GM19238 (cell line): ENCODE results near the gene ABCA10.
"Not testable (repeated sequence)": the region's sequence is repeated elsewhere in the genome, so short reads cannot be mapped to it uniquely, and the experiment has no call there.

ENCODE experiments used
- DNase-seq: peaks from one replicate; pipeline ENCODE4 v3.0.0; 2011; ENCODE audit warnings: low spot score; ENCODE audit not compliant: insufficient read length

The ABCA10 gene

GRCh38 chr17:69170377-69170776 is 58.2 kb downstream of the ABCA10 start:
- DNase-seq, result no peak

DNA sequence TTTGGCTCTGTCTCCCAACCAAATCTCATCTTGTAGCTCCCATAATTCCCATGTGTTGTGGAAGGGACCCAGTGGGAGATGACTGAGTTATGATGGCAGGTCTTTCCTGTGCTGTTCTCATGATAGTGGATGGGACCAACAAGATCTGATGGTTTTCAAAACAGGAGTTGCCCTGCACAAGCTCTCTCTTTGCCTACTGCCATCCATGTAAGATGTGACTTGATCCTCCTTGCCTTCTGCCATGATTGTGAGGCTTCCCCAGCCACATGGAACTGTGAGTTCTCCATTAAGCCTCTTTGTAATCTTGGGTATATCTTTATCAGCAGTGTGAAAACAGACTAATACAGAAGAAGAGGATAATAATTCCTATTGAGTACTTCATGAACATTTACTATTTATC is 60.0 kb downstream of the ABCA10 start:
- DNase-seq, result not testable (repeated sequence)

DNA sequence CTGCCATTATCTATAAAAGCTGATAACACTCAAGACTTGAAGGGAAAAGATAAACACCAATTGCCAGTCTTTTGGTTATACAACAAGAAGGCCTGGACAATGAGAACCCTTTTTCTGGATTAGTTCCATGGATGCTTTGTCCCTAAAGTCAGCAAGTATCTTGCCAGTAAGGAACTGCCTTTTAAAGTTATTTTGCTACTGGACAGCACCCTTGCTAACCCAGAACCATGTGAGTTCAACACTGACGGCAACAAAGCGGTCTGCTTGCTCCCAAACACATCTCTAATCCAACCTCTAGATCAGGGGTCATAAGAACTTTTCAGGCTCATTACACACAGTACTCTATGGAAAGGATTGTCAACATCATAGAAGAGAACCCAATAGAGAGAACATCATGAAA is 61.7 kb downstream of the ABCA10 start:
- DNase-seq, result no peak

- DNase-seq, result no peak
Observed at GRCh38 chr17:69164206-69164605, 64.4 kb downstream of the ABCA10 start.

DNA sequence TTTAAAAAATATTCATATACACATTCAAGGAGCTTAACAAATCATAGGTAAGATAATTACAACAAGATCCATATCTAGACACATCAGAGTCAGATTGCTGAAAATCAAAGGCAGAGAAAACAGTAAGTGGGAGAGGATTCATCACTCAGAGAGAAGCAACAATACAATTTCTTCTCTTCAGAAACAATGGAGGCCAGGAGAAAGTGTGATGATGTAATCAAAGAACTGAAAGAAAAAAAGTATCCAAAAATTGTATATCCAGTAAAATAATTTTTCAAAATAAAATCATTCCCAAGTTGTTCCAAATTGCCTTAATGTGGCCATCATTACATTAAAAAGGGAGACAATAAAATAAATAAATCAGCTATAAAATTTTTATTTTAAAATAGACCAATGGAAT is 69.2 kb downstream of the ABCA10 start:
- DNase-seq, result no peak

GRCh38 chr17:69154267-69154666 is 74.4 kb downstream of the ABCA10 start:
- DNase-seq, result no peak

DNA sequence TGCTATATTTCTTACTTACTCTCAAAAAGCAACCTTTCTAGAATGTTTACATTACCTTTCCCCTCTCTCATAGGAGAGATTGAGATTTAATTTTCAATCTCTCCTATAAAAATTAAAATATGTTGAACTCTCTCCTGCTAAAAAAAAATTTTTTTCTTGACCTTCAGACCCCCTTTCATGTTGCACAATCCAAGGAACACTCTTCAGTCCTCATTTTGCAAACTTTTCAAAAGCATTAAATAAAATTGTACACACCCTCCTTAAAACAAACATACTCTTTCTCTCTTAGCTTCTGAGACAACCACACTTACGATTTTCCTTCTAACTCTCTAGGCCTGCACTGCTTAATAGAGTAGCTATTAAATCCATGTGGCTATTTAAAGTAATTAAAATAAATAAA is 78.3 kb downstream of the ABCA10 start:
- DNase-seq, result no peak

DNA sequence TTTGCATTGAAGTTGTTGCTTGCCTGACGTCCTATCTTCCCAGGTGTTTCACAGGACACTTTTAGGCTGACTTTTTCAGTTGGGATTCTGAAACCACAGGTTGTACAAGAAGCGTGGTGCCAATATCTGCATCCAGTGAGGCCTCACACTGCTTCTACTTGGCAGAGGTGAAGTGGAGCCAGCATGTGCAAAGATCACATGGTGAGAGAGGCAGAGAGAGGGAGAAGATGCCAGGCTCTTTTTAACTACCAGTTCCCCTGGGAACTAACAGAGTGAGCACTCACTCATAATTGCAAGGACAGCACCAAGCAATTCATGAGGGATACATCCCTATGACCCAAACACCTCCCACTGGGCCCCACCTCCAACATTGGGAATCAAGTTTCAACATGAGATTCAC is 81.2 kb downstream of the ABCA10 start:
- no peak for DNase-seq

DNA sequence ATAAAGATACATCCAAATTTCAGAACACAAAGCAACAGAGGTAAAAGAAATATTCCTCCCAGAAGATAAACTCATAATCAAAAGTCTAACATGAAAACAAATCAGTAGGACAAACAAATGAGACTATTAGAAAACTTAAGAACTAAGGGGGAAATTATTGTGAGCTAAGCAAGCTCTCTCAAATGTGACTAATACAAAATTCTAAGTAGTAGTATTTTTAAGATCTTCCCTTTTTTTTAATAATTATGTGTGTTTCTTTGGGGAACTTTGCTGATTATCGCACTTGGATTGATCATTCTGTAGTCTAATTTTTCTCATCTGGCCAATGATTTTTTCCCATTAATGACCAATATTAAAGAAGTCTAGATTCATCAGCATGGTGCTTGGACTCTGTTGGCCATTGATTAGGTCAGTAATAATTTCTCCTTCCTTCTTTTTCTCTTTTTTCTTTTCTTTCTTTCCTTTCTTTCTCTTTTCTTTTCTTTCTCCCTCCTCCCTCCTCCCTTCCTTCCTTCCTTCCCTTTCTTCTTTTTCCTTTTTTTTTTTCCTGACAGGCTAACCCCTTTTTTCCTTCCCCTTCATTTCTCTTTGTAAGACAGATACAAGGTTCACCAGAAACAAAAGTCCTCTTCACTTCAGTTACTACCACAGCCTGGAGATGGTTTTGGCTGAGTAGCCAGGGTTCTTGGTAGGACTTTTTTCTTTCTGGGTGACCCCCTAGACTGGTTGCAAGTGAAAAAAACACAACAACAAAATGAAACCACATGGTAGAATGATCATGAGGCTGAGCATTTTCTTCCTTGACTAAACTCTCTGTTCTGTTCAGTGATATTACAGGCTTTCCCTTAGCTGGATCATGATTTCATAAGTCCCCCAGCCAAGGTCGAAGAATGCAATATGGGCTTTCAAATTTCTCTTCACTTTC is 84.0 kb downstream of the ABCA10 start:
- no peak for DNase-seq

GRCh38 chr17:69143683-69144231 is 84.9 kb downstream of the ABCA10 start:
- DNase-seq, result no peak

DNA sequence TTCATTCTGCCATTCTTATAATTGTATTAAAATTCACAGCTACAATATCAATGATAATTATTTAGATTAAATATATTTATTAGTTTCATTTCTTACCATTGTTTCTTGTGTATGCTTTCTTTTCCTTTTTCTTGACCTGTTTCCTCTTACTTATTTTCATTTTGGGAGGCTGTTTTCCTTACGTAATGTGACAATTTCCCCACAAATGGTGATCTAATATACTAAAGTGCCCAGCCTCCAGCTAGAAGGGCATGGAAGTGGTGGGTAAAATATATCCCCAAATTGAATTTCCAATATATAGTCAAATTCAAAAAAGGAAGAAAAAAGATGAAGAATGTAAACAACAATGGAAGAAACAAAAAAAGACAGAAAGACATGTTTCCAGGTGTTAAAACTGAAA is 85.5 kb downstream of the ABCA10 start:
- no peak for DNase-seq

DNA sequence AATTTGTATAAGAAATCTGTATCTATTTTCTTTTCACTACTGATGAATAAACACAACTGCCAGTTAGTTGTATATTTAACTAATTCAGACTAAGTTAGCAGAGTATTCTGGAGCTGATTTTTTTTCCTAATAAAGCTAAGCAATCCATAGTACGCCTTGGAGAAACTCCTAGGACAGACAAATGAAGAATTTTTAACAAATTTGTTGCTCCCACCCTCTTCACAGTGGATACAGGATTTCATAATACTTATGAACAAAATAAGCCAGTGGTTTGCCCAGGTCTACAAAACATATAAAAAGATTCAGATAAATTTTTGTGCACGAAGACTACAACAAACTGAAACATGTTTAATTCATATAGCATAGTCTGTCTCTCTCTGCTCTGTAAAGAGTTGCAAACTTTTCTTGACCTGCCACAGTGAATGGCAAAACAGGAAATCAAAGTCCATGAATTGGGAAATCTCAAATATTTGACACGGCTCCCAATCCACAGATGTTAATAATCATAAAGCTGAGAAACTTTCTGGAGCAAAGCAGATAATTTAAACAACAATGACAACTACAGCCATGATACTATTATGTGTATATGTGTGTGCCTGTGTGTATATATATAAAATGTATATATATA is 86.3 kb downstream of the ABCA10 start:
- DNase-seq, result no peak

GRCh38 chr17:69141431-69142174 is 87.0 kb downstream of the ABCA10 start, which contains the start of gene ABCA6:
ABCA6 (minus strand) TSS chr17:69141895; CDS start chr17:69140703, 1,192 bp downstream.
- no peak for DNase-seq

GRCh38 chr17:69134112-69134511 is 94.5 kb downstream of the ABCA10 start:
- no peak for DNase-seq

DNA sequence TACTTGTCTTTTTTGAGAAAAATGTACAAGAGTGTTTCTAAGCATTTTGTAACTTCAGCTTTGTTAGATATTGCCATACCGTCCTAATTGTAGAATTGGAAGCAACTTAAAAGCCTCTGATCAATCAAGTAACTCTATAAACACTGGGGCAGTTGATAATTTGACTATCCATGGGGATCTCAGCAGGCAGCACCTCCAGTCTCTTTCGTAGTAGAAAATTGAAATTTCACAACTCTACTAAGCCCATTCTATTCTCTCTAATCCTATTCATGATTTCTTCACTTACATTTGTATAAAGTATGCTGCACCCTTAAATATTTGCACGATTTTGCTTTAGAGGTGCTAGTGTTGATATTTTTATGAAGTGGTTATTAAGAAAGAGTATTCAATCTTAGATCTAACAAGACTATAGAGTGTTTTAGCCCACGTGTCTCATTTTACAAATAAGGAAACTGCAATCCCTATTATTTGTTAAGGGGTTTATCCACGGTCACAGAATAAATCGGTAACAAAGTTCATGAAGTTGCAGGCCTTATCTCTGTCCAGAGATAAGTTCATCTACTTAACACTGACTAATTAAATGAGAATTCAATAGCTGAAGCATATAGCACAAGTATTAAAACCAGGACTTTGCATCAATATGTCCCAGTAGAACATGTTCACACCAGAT is 97.9 kb downstream of the ABCA10 start:
- DNase-seq, result no peak

- no peak for DNase-seq
Observed at GRCh38 chr17:69123626-69124025, 105.0 kb downstream of the ABCA10 start.

DNA sequence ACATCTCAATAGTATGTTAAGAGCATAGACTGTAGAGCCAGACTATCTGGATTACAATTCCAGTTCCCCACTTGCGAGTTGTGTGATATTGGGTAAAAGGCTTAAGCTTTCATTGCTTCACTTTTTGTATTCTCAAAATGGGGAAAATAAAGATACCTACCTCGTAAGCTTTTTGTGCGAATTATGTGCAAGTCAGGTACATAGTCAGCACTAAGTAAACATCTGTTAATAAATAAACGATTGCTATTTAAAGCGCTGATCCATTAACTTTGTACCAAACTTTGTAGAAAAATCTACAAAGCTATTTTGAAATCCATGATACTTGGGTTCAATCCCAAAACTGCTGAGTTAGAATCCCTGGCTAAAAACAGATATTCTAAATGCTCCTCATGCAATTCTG is 106.6 kb downstream of the ABCA10 start:
- DNase-seq, result no peak

GRCh38 chr17:69117855-69118784 is 110.5 kb downstream of the ABCA10 start:
- no peak for DNase-seq

DNA sequence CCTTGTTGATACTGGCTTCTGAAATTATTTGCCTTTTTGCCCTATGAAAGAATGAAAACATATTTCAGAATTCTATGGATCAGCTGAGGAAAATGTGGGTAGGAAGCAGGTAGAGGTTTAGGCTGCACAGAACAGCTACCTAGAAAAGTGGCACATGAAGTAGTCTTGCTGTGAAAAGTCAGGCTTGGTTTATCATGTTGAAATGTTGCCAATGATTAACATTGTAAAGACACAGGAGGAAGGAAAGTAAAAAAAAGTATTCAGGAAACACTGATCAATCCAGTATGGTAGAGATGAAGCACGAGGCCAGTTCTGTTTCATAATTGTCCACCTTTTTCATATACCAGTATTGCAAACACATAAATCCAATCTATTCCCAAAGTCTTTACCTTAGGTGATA is 116.8 kb downstream of the ABCA10 start:
- DNase-seq, result no peak
